GM08714 (cell line): ENCODE measurements around the gene HSD3B2.
"Not testable (repeated sequence)": the region's sequence is repeated elsewhere in the genome, so short reads cannot be mapped to it uniquely, and the experiment has no call there.

Source experiments
- H3K4me3 ChIP-seq: fragments of 200-500 bp; sonication (Bioruptor generic); 2 replicates; pipeline ENCODE4 v1.5.1; 2014; ENCODE audit warnings: mild to moderate bottlenecking, low read length, inconsistent platforms
- ZNF274 ChIP-seq: IDR thresholded peaks from 2 replicates; pipeline ENCODE4 v1.6.1; 2012; ENCODE audit warnings: mild to moderate bottlenecking, low read depth, low read length

The HSD3B2 gene

GRCh38 chr1:119414950-119415349 lies at the start of gene HSD3B2:
TSS of gene HSD3B2 (plus strand) at chr1:119415150. CDS start at chr1:119415420, 270 bp downstream.
- no peak for TF ChIP-seq ZNF274
- H3K4me3 ChIP-seq: no peak within 1 kb of the TSS

DNA sequence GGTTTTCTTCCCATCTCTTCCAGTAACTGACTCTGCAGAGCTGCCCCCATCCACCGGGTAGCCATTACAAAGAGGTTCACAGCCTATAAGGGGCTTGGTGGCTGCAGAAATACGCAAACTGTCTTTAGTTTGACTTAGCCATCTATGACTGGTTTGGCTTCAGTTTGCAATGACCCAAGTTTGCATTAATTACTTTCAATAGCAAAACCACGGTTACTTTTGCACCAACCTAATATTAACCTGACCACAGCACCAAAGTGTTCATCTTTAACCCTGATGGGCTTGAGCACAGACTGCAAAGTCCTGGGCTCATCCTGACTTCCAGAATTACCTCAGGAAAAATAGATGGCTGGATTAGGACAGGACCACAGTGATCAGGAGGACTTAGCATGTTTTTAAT lies 48.5 kb upstream of the HSD3B2 start:
- no peak overlapping the region for H3K4me3 ChIP-seq
- TF ChIP-seq ZNF274: no peak

DNA sequence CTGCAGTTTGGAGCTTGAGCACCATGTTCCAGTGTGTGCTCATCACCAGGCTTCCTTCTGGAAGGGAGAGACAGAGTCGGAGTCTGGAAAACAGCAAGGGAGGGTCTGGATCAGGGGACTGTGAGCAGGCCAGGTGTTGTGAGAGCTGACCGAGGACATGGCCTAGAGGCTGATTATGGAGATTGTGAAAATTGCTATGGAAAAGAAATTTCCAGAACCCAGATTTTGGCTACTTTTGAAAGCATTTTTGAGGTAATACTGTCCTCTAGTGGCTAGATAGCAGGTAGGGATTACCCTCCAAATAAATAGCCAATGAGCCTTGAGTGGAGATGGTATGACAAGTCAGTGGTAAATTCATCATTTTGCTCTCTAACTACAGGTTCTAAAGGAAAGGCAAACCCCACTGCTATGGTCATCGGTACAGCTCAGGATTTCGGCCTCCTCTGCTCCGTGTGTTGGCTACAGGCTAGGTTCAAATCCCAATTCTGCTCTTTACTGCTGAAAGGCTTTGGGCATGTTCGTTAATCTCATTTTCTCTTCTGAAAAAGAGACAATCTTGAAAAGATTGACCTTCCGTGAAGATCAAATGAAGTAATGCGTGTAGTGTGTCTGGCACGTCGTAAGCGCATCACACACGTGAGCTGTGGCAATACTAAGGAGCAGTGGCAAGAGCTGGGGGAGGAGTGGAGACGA lies 47.4 kb upstream of the HSD3B2 start:
- TF ChIP-seq ZNF274: no peak
- H3K4me3 ChIP-seq: no peak overlapping the region

- no peak within 1 kb of the TSS for H3K4me3 ChIP-seq
- no peak for TF ChIP-seq ZNF274
Observed at GRCh38 chr1:119368554-119368953, 46.4 kb upstream of the HSD3B2 start, which contains the start of gene HAO2. TSS of gene HAO2 (plus strand) at chr1:119368785. CDS start at chr1:119381086, 12,301 bp downstream.

DNA sequence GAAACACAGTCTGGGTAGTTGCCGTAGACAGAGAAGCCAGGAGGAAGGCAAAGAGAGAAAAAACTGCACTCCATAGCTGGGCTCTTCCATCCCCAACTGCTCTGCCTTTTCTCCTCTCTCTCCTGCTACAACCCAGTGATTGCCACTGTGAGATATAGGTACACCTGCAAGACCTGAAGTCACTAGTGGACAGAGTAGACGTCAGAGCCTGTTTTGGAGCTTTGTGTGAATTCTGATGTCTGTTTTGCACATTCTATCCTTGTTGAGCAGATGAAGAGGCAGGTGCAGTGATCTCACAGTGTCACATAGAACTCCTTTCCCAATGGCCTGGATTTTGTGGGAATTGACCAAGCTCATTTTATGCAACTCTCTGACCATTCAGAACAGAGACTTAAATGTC lies 44.2 kb upstream of the HSD3B2 start:
- no peak for TF ChIP-seq ZNF274
- H3K4me3 ChIP-seq: no peak overlapping the region

- TF ChIP-seq ZNF274: no peak
- no peak overlapping the region for H3K4me3 ChIP-seq
Observed at GRCh38 chr1:119371815-119372214, 43.1 kb upstream of the HSD3B2 start.

- TF ChIP-seq ZNF274: no peak
- no peak overlapping the region for H3K4me3 ChIP-seq
Observed at GRCh38 chr1:119372503-119373086, 42.4 kb upstream of the HSD3B2 start.

DNA sequence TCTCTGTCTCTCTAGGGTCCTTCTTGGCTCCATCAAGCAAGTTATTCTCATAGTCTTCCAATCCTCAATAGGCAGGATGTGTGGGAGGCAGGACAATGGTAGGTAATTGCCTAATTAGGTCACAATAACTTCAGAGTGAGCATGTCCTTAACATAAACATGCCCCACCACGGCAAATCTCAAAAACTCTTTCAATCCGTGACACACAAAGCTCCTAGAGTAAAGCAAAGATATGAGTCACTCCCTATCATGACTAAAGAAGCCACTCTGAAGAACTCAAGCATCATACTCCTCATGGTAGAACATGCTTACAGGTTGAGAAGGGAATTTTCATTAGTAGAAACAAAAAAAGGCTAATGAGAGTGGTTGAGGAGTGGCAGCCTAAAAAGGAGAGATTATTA lies 41.5 kb upstream of the HSD3B2 start:
- no peak overlapping the region for H3K4me3 ChIP-seq
- TF ChIP-seq ZNF274: no peak

DNA sequence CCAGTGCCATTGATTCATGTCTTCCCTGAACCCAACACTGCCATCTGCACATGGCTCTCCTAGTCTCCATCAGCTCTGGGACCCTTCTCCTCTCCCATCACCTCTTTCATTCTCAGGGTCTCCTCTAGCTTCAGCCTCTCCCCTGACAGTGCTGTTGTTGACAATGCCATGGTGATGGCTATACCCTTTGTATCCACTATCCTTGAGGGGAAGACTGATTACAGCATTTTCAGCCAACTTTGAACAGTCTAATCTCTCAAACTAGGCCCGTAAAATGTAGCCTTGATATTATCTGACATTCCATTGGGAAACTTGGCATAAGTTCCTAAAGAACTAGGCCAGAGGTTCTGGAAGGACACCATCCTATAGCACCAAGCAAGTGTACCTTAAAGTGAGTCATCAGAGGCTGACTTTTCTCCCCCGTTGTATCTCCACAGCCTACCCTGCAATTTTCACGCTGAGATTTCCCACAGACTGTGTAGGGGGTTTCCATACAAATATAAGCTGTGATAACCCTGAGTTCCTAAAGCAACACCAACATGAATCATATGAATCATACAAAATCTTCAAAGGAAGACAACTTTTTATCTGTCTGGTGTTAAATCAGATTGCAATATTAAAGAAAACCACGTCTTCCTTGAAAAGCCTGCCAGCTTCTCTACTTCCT lies 40.6 kb upstream of the HSD3B2 start:
- H3K4me3 ChIP-seq: no peak overlapping the region
- TF ChIP-seq ZNF274: no peak

- H3K4me3 ChIP-seq: no peak overlapping the region
- TF ChIP-seq ZNF274: no peak
Observed at GRCh38 chr1:119375366-119375765, 39.6 kb upstream of the HSD3B2 start.

- TF ChIP-seq ZNF274: no peak
- H3K4me3 ChIP-seq: no peak overlapping the region
Observed at GRCh38 chr1:119376594-119376993, 38.4 kb upstream of the HSD3B2 start.

DNA sequence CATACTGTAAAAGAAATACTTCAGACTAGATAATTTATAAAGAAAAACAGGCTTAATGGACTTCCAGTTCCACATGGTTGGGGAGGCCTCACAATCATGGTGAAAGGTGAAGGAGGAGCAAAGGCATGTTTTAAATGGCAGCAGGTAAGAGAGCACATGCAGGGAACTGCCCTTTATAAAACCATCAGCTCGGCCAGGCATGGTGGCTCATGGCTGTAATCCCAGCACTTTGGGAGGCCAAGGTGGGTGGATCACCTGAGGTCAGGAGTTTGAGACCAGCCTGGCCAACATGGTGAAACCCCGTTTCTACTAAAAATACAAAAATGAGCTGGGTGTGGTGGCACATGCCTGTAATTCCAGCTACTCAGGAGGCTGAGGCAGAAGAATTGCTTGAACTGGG lies 37.4 kb upstream of the HSD3B2 start:
- H3K4me3 ChIP-seq: not testable (repeated sequence)

- no peak for TF ChIP-seq ZNF274
- no peak overlapping the region for H3K4me3 ChIP-seq
Observed at GRCh38 chr1:119379117-119379516, 35.8 kb upstream of the HSD3B2 start.

DNA sequence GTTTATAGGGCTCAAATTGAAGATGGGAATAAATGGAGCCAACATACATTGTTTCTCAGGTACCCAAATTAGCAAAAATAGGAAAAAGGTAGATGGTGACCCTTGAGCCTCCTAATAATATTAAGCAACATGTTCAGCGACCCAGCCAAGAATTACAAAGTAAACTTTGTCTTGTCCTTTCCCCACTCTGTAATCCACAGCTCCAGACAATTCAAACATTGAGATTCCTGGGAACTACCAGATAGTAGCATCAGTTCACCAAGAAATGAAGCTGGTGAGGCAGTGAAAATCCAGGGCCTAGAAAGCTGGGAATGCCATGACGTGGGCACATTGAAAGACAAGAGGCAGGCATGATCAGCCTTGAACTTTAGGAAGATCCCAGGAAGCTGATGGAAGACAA lies 34.6 kb upstream of the HSD3B2 start:
- no peak for TF ChIP-seq ZNF274
- no peak overlapping the region for H3K4me3 ChIP-seq

DNA sequence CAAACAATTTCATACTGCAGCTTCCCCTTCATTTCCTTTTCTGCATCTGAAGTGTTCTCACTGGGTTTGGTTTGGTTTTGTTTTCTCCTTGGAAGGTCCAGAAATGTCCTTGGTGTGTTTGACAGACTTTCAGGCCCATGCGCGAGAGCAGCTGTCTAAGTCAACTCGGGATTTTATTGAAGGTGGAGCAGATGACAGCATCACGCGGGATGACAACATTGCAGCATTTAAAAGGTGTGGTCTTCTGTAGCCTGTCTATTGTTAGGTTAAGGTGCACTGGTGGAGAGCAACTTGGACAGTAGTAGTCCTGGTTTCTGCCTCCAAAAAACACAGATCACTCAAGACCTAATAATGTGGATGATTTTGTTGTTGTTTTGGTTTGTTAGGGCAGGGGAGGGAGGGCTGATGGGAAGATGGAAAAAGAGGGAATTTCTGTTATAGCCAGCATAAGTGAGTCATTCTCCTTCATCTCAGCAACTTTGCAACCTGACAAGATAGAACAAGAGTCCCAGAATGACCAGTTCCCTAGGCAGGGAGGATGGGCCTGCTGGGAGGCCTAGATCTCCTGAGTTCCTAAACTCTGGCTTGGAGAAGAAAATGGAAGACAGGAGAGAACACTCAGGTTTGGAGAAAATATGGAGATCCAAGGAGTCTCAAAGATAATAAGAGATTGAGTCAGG lies 33.8 kb upstream of the HSD3B2 start:
- no peak for TF ChIP-seq ZNF274
- no peak overlapping the region for H3K4me3 ChIP-seq

GRCh38 chr1:119384591-119384990 lies 30.4 kb upstream of the HSD3B2 start:
- no peak for TF ChIP-seq ZNF274
- no peak overlapping the region for H3K4me3 ChIP-seq
